KMS-11 (cell line): ENCODE measurements around the gene CTPS2.
A peak's percentile ranks its signal among the peaks of the same experiment; 100 is the strongest.

ENCODE experiments used
- H2AFZ ChIP-seq: fragments of 200-600 bp; sonication (generic); 2 replicates; pipeline ENCODE4 v1.6.1; 2016; ENCODE audit warnings: antibody characterized with exemption, mixed run types, low read depth
- H3K27ac ChIP-seq: fragments of 200-600 bp; sonication (generic); 2 replicates; pipeline ENCODE4 v1.6.1; 2016; ENCODE audit warnings: mild to moderate bottlenecking, mixed run types
- H3K27me3 ChIP-seq: fragments of 200-600 bp; sonication (generic); 2 replicates; pipeline ENCODE4 v1.6.1; 2017; ENCODE audit warnings: mild to moderate bottlenecking, low read depth, mixed run types, moderate library complexity; ENCODE audit not compliant: insufficient read depth
- H3K36me3 ChIP-seq: fragments of 200-600 bp; sonication (generic); 2 replicates; pipeline ENCODE4 v1.6.1; 2017; ENCODE audit warnings: mild to moderate bottlenecking, mixed run types; ENCODE audit not compliant: insufficient read depth
- H3K4me1 ChIP-seq: fragments of 200-600 bp; sonication (generic); 2 replicates; pipeline ENCODE4 v1.6.1; 2016; ENCODE audit warnings: mild to moderate bottlenecking, low read depth, mixed run types; ENCODE audit not compliant: poor library complexity, severe bottlenecking
- H3K4me2 ChIP-seq: fragments of 200-600 bp; sonication (generic); 2 replicates; pipeline ENCODE4 v1.7.0; 2016; ENCODE audit warnings: mild to moderate bottlenecking, mixed run types
- H3K4me3 ChIP-seq: fragments of 200-600 bp; sonication (generic); IDR thresholded peaks from 2 replicates; pipeline ENCODE4 v1.6.1; 2017; ENCODE audit warnings: low read depth, low read length, mixed read lengths; ENCODE audit not compliant: insufficient read depth
- H3K79me2 ChIP-seq: fragments of 200-600 bp; sonication (generic); 2 replicates; pipeline ENCODE4 v1.6.1; 2016; ENCODE audit warnings: low read depth, mixed run types; ENCODE audit not compliant: insufficient read depth
- H3K9ac ChIP-seq: fragments of 200-600 bp; sonication (generic); 2 replicates; pipeline ENCODE4 v1.6.1; 2016; ENCODE audit warnings: mild to moderate bottlenecking, mixed run types
- H4K20me1 ChIP-seq: fragments of 200-600 bp; sonication (generic); 2 replicates; pipeline ENCODE4 v1.6.1; 2016; ENCODE audit warnings: mild to moderate bottlenecking, mixed run types; ENCODE audit not compliant: insufficient read depth
- CTCF ChIP-seq: fragments of 200-600 bp; sonication (generic); conservative IDR thresholded peaks from 2 replicates; pipeline ENCODE4 v1.6.1; 2017; ENCODE audit warnings: low read depth, mild to moderate bottlenecking, antibody characterized with exemption, low read length, moderate library complexity, mixed read lengths

Gene CTPS2

GRCh38 chrX:16695079-16695676, 17.3 kb downstream of the CTPS2 start:
- Histone ChIP-seq H3K4me1 (no peaks in the 10 kb centered on the region), H3K27me3 (no peaks in the 10 kb centered on the region), H3K79me2 (no peaks in the 10 kb centered on the region), H4K20me1 (no peaks in the 10 kb centered on the region), H3K4me3 (no peak overlapping the region), H3K27ac (no peak overlapping the region), H2AFZ (no peak overlapping the region), H3K36me3 (no peaks in the 10 kb centered on the region), H3K9ac (no peak overlapping the region), H3K4me2 (no peak overlapping the region)
- TF ChIP-seq CTCF = peak; percentile 78

- Histone ChIP-seq H4K20me1 (no peaks in the 10 kb centered on the region), H3K9ac (no peak overlapping the region), H3K4me2 (no peak overlapping the region), H3K4me1 (no peaks in the 10 kb centered on the region), H3K36me3 (no peaks in the 10 kb centered on the region), H2AFZ (no peak overlapping the region), H3K27ac (no peak overlapping the region), H3K4me3 (no peak overlapping the region), H3K79me2 (no peaks in the 10 kb centered on the region), H3K27me3 (no peaks in the 10 kb centered on the region)
- no peak for TF ChIP-seq CTCF
Measured at GRCh38 chrX:16687514-16687913, 25.0 kb downstream of the CTPS2 start.

GRCh38 chrX:16683007-16683664, 29.3 kb downstream of the CTPS2 start:
- H3K27me3 ChIP-seq = no peaks in the 10 kb centered on the region
- no peak overlapping the region for H2AFZ ChIP-seq
- H3K9ac ChIP-seq = no peak overlapping the region
- H3K4me1 ChIP-seq = no peaks in the 10 kb centered on the region
- H3K4me3 ChIP-seq = no peak overlapping the region
- no peak overlapping the region for H3K27ac ChIP-seq
- no peaks in the 10 kb centered on the region for H3K36me3 ChIP-seq
- no peak for TF ChIP-seq CTCF
- no peaks in the 10 kb centered on the region for H3K79me2 ChIP-seq
- no peaks in the 10 kb centered on the region for H4K20me1 ChIP-seq
- H3K4me2 ChIP-seq = no peak overlapping the region

- Histone ChIP-seq H3K4me3 (no peak overlapping the region), H2AFZ (no peak overlapping the region), H3K4me1 (no peaks in the 10 kb centered on the region), H4K20me1 (no peaks in the 10 kb centered on the region), H3K79me2 (no peaks in the 10 kb centered on the region), H3K27ac (no peak overlapping the region), H3K27me3 (no peaks in the 10 kb centered on the region), H3K9ac (no peak overlapping the region), H3K36me3 (no peaks in the 10 kb centered on the region), H3K4me2 (no peak overlapping the region)
- no peak for TF ChIP-seq CTCF
Measured at GRCh38 chrX:16678689-16679088, 33.8 kb downstream of the CTPS2 start.
